Ovary (tissue), 3 donors: ENCODE results near the gene RGS10.

Source experiments
- POLR2A ChIP-seq: fragments of 450-650 bp; IDR thresholded peaks from one replicate; pipeline ENCODE4 v1.6.1; 2017; ENCODE audit warnings: antibody characterized with exemption, mild to moderate bottlenecking, moderate library complexity
- TF ChIP-seq, protein P1 (sequence below), 3 donors: fragments of 450-650 bp in 2 of 3; fragments of 200-600 bp in 1 of 3; IDR thresholded peaks; one replicate each; pipeline versions ENCODE4 v1.5.1 to v1.8.0; 2016 to 2022; ENCODE audit warnings: antibody characterized with exemption in 3 of 3, mild to moderate bottlenecking in 1 of 3
- donor health status: DM: no; HTN: no; CAD: no.

DNA sequence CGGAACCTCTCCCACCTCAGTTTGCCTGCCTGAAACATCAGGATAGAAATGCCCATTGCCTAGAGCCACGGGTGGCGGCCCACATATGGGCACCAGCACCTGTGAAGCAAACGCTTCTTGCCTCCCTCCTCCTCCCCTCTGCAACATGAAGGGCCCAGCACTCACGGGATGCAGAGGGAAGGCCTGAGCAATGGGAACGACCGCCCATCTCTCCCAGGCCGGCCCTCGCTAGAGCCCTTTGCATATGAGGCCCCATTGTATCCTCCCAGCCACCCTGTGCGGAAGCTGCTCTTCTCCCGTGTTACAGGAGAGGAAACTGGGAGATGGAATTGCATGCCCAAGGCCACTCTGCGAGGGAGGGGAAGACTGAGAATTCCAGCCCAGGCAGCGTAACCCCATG lies 88.2 kb downstream of the RGS10 start:
- TF ChIP-seq, protein P1, sequence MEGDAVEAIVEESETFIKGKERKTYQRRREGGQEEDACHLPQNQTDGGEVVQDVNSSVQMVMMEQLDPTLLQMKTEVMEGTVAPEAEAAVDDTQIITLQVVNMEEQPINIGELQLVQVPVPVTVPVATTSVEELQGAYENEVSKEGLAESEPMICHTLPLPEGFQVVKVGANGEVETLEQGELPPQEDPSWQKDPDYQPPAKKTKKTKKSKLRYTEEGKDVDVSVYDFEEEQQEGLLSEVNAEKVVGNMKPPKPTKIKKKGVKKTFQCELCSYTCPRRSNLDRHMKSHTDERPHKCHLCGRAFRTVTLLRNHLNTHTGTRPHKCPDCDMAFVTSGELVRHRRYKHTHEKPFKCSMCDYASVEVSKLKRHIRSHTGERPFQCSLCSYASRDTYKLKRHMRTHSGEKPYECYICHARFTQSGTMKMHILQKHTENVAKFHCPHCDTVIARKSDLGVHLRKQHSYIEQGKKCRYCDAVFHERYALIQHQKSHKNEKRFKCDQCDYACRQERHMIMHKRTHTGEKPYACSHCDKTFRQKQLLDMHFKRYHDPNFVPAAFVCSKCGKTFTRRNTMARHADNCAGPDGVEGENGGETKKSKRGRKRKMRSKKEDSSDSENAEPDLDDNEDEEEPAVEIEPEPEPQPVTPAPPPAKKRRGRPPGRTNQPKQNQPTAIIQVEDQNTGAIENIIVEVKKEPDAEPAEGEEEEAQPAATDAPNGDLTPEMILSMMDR (IDR thresholded peaks at IDR 0.05): no peak
- TF ChIP-seq POLR2A: no peak
